LHCN-M2 (cell line): ENCODE measurements around the gene EPB41L2. TPM values are rescaled to one million over a fixed set of nuclear protein-coding genes. Genes with fewer than 3 reads are reported as not detected.
"Not testable (repeated sequence)": the region's sequence is repeated elsewhere in the genome, so short reads cannot be mapped to it uniquely, and the experiment has no call there.

Experiments
- DNase-seq: peaks from one replicate; pipeline ENCODE4 v3.0.0-alpha.2; 2012; ENCODE audit warnings: low read depth
- total RNA-seq: library from RNA; depleted of rRNA; stranded (reverse); fragments of >200 nt; gene quantifications from 2 replicates; pipeline ENCODE4 v1.2.3, GENCODE V29; 2014

Gene EPB41L2
- total RNA-seq, 1 experiment from 2014 or later, result 26.2 TPM

GRCh38 chr6:131004936-131005335, 58.1 kb downstream of the EPB41L2 start:
- DNase-seq, result no peak

- no peak for DNase-seq
These were observed 58.7 kb downstream of the EPB41L2 start for GRCh38 chr6:131004387-131004755.

DNA sequence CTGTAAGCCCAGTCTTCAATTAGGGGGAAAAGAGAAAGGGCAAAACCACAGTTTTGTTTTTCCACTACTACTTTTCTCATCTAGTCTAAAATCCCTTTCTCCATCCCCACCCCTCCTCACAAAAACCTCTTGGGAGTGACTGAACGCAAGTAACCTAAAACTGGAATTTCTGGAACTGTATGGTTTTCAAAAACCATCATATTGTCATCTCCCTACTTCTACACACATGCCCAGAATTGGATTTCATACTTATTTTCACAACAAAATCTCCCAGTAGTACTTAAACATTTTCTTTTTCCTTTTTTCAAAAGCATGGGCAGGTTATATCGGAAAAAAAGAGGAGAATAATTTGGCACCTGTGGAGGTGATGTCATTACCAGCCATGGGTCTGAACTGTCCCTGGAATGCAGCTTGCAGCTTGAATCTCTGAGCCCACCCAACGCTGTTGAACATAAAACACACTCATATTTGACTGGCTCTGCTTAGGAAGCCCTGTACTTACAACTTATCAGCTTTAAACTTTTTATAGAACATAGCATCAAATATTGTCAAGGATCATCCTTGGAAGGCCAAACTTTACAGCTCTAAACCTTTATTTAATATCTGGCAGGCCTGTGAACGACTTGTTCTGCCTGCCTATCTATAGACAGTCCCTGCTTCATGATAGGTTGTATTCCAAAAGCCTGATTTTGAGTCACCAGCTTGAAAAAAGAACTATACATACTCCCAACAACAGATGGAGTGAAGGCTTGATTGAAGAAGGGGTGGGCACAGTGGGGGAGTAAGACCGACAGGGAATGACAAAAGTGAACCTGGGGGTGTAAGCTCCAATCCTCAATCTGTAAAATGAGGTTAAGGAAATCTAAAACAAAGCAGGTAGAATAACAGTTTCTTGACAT, 59.3 kb downstream of the EPB41L2 start:
- DNase-seq, result no peak

GRCh38 chr6:131002661-131002980, 60.4 kb downstream of the EPB41L2 start:
- DNase-seq, result no peak

GRCh38 chr6:131001945-131002660, 60.9 kb downstream of the EPB41L2 start:
- DNase-seq, result no peak

DNA sequence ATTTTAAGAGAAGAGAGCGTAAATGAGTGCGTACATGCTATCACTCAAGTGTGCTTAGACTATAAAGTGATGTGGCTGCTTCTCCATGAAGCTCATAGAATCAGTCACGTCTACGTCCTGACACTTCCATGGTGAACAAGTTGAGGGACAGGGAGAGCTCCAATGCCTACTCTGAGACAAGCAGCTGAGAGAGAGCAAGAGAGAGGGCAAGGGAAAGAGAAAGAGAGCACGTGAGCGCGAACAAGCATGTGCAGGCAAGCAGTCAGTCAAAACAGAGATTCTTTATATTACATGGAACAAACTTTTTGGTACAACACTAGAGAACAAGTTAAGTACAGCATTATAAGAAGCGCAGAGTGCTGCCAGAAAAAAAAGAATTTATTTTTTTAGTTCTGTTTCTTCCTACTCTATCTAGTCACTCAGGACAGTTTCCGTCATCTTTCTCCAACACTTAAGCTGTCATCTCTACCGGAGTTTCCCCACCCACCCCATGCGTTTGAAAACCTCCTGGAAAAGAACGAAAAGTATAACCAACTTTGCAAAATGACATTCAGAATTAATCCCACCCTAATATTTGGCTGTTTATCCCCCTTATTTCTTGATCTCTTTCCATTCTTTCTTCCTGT, 61.8 kb downstream of the EPB41L2 start:
- no peak for DNase-seq

GRCh38 chr6:131000544-131000943, 62.5 kb downstream of the EPB41L2 start:
- no peak for DNase-seq

- DNase-seq, result no peak
These were observed 65.8 kb downstream of the EPB41L2 start for GRCh38 chr6:130997061-130997753.

GRCh38 chr6:130996635-130997034, 66.4 kb downstream of the EPB41L2 start:
- no peak for DNase-seq

DNA sequence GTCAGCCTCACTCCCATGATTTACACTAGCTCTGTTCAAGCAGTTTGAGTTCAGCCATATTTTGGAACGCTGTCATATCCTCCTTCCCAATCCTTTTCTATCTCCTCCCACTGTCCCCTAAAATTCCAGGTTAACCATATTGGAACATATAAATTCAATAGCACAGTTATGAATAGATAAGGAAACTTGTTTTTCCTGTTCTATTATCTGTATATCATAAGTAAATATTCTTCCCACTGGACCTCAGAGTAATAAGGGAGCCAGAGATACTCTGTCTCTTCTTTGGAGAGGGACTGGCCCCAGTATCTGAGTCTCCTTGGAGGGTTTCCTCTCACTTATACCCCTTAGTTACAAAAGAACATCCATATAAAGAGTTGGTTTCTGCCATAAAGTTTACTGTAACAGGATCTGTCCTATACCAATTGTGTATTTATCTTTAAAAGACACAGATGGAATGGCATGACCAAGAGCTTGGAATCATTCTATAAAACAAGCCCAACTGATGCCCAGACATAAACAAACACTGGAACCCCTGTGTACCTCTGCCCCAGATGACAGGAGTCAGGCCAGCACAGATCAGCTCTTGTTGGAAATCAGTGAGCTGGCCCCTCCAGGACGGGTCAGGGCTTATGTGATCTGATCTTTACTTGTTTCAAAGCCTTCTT, 67.1 kb downstream of the EPB41L2 start:
- no peak for DNase-seq

DNA sequence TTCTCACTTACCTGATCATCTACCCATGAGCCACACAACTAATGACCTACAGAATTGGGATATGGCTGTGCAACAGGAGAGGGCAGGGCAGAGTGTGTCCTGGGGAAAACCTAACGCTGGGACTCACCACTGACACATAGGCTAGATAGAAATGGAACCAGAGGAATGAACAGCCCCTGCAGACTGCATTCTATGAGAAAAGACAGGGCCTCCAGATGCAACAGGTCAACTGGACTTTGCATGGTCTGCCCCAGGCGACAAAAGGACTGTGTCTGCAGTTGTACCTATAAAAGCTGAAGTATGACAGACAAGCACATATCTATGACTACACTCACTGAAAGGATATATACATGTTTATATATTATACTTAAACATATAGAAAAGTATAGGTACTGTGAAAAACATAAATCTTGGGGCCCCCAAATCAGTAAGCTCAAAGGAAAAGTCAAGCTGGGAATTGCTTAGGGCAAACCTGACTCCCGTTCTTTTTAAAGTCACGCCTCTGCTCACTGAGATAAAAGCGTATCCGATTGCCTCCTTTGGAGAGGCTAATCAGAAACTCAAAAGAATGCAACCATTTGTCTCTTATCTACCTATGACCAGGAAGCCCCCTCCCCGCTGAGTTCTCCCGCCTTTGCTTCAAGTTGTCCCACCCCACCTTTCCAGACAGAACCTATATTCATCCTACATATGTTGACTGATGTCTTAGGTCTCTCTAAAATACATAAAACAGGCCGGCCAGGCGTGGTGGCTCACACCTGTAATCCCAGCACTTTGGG, 68.5 kb downstream of the EPB41L2 start:
- DNase-seq, result no peak

- no peak for DNase-seq
These were observed 69.7 kb downstream of the EPB41L2 start for GRCh38 chr6:130993292-130993765.

DNA sequence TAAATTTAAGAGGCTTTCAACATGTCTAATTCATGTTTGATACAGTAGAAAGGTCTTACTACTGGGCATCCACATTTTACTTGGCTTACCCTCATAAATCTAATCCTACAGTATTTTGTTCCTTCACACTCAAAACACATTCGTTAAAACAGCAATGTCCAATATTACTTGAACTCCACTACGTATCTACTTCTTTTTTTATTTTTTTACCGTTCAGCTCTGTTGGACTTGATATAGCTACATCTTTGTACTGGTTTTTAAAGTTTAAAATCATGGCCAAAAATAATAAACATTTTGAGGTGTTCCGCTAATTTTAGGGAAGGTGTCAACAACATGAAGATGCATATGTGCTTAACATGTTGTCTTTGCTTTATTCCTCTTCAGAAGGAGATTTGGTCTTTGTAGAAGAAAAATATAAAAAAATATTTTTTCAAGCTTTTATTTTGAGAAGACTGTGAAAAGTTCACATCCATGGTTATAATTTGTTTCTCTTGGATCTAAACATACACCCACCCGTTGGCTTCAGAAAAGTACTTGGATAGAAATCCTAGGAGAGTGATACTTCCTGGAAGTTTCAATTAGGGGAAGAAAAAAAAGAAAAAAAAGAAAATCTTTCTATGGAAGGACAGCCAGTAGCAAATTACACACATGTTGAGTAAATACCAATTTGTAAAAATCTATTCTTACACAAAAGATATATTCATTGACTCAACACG, 71.5 kb downstream of the EPB41L2 start:
- no peak for DNase-seq

DNA sequence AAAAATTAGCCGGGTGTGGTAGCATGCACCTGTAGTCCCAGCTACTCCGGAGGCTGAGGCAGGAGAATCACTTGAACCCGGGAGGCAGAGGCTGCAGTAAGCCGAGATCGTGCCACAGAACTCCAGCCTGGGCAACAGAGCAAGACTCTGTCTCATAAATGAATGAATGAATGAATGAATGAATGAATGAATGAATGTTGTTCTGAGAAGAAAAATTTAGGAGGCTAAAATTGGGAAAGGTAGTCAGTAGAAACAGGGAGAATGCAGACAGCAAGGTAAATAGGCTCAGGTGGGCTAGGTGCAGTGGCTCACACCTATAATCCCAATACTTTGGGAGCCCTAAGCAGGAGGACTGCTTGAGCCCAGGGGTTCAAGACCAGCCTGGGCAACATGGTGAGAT, 75.5 kb downstream of the EPB41L2 start:
- DNase-seq, result not testable (repeated sequence)

DNA sequence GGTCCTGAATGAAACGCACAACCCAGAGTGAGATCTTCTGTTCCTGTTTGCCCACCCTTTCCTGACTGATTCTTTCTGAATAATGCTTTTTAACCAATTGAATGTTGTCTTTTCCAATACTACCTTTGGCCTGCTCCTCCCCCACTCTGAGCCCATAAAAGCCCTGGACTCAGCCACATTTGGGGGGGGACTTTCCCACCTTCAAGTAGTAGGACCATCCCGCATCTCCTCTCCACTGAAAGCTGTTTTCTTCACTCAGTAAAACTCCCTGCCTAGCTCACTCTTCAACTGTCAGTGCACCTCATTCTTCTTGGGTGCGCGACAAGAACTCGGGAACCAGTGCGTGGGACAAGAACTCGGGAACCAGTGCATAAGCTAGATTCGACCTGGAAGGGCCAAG, 77.9 kb downstream of the EPB41L2 start:
- no peak for DNase-seq

DNA sequence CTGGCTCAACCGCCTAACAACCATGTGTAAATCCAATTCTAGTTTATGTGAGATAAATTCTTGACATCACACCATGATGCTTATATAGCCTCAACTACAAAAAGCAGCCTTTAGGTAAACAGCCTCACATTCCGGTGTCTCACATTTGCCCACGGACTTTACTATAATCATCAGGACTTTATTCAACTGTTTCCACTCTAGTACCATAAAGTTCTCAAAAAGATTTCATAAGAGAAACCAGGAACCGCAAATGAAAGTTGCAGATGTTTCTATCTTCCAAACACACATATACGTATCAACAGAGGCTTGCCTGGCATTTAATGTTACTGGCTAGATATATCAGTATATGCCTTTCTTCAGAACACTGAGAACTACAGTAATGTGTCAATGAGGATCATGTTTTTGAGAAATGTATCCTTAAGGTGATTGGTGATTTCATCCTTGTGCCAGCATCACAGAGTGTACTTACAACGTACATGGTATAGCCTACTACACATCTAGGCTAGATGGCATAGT, 80.0 kb downstream of the EPB41L2 start:
- DNase-seq, result no peak

DNA sequence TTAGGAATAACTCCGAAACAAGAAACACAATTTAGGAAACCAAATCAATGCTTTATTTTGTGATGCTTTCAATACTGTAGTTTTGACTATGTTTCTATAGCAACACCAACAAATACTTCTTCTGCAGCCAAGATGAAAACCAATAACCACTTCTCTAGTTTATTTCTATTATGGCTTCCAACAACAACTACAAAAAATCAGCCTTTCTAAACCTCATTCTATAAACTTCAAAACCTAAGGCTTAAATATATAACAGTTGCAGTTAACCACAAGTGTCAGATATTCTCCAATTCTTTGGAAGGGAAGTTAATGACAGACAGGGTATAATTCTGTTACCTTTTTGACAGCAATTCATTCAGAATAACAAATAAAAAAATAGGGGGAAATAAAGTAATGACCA, 80.9 kb downstream of the EPB41L2 start:
- DNase-seq, result no peak

- peak; percentile 69 for DNase-seq
These were observed 81.6 kb downstream of the EPB41L2 start for GRCh38 chr6:130981409-130981808.

GRCh38 chr6:130980310-130981032, 82.6 kb downstream of the EPB41L2 start:
- no peak for DNase-seq
